H9 (cell line): ENCODE results near the gene FOXB2. TPM values are rescaled to one million over a fixed set of nuclear protein-coding genes. Genes with fewer than 3 reads are reported as not detected.
A peak's percentile ranks its signal among the peaks of the same experiment; 100 is the strongest.

ENCODE experiments used
- DNase-seq: peaks from one replicate; pipeline ENCODE4 v3.0.0-alpha.2; 2017
- H2AFZ ChIP-seq: one replicate; pipeline ENCODE4 v1.6.1; 2013; ENCODE audit warnings: mild to moderate bottlenecking, low read length, control low read depth, moderate library complexity
- H2AK5ac ChIP-seq: 2 replicates; pipeline ENCODE4 v1.6.1; 2013; ENCODE audit warnings: low read length, control low read depth, mixed read lengths; ENCODE audit not compliant: insufficient read length
- H2BK120ac ChIP-seq: one replicate; pipeline ENCODE4 v1.6.1; 2013; ENCODE audit warnings: low read depth, mild to moderate bottlenecking, low read length, control low read depth, inconsistent platforms; ENCODE audit not compliant: poor library complexity, severe bottlenecking
- H2BK12ac ChIP-seq: 2 replicates; pipeline ENCODE4 v1.6.1; 2013; ENCODE audit warnings: low read length, control low read depth, mixed read lengths, low read depth; ENCODE audit not compliant: insufficient read length
- H2BK15ac ChIP-seq: 2 replicates; pipeline ENCODE4 v1.6.1; 2013; ENCODE audit warnings: low read depth, low read length, control low read depth
- H2BK20ac ChIP-seq: one replicate; pipeline ENCODE4 v1.6.1; 2013; ENCODE audit warnings: low read depth, mild to moderate bottlenecking, low read length, control low read depth, inconsistent platforms; ENCODE audit not compliant: poor library complexity, severe bottlenecking
- H2BK5ac ChIP-seq: 2 replicates; pipeline ENCODE4 v1.6.1; 2013; ENCODE audit warnings: low read length, control low read depth, mixed read lengths; ENCODE audit not compliant: insufficient read length
- H3K14ac ChIP-seq: 2 replicates; pipeline ENCODE4 v1.6.1; 2013; ENCODE audit warnings: low read length, control low read depth; ENCODE audit not compliant: insufficient read depth
- H3K18ac ChIP-seq: 2 replicates; pipeline ENCODE4 v1.6.1; 2013; ENCODE audit warnings: low read depth, mild to moderate bottlenecking, mixed read lengths, low read length, control low read depth; ENCODE audit not compliant: insufficient read length
- H3K23ac ChIP-seq: 2 replicates; pipeline ENCODE4 v1.6.1; 2013; ENCODE audit warnings: low read length, control low read depth, mixed read lengths, low read depth; ENCODE audit not compliant: insufficient read length
- H3K23me2 ChIP-seq: 2 replicates; pipeline ENCODE4 v1.6.1; 2013; ENCODE audit warnings: low read depth, mild to moderate bottlenecking, mixed read lengths, low read length, control low read depth; ENCODE audit not compliant: insufficient read length, poor library complexity, severe bottlenecking
- H3K27ac ChIP-seq: 2 replicates; pipeline ENCODE4 v1.5.1; 2013; ENCODE audit warnings: low read length, control low read depth, mixed read lengths, low read depth; ENCODE audit not compliant: insufficient read length
- H3K27me3 ChIP-seq: 2 replicates; pipeline ENCODE4 v1.6.1; 2013; ENCODE audit warnings: low read length, control low read depth, inconsistent platforms; ENCODE audit not compliant: insufficient read depth
- H3K4ac ChIP-seq: 2 replicates; pipeline ENCODE4 v1.6.1; 2013; ENCODE audit warnings: low read depth, mild to moderate bottlenecking, control low read depth, inconsistent platforms, low read length, moderate library complexity
- H3K4me1 ChIP-seq: 2 replicates; pipeline ENCODE4 v1.6.1; 2013; ENCODE audit warnings: low read length, control low read depth, inconsistent platforms; ENCODE audit not compliant: insufficient read depth
- H3K4me2 ChIP-seq: 2 replicates; pipeline ENCODE4 v1.6.1; 2013; ENCODE audit warnings: low read length, control low read depth, mixed read lengths; ENCODE audit not compliant: insufficient read length, insufficient read depth
- H3K56ac ChIP-seq: 2 replicates; pipeline ENCODE4 v1.6.1; 2013; ENCODE audit warnings: low read depth, mild to moderate bottlenecking, mixed read lengths, low read length, control low read depth; ENCODE audit not compliant: insufficient read length
- H3K79me1 ChIP-seq: 2 replicates; pipeline ENCODE4 v1.6.1; 2013; ENCODE audit warnings: low read depth, mild to moderate bottlenecking, moderate library complexity, low read length, control low read depth, inconsistent platforms; ENCODE audit not compliant: insufficient read depth, poor library complexity, severe bottlenecking
- H3K79me2 ChIP-seq: 2 replicates; pipeline ENCODE4 v1.6.1; 2013; ENCODE audit warnings: low read length, control low read depth, inconsistent platforms; ENCODE audit not compliant: insufficient read depth
- H3K9ac ChIP-seq: 2 replicates; pipeline ENCODE4 v1.6.1; 2013; ENCODE audit warnings: low read length, control low read depth, mixed read lengths; ENCODE audit not compliant: insufficient read length; ENCODE audit errors: extremely low read depth
- H3K9me3 ChIP-seq: one replicate; pipeline ENCODE4 v1.6.1; 2013; ENCODE audit warnings: low read depth, low read length, inconsistent platforms; ENCODE audit not compliant: control insufficient read depth
- H3T11ph ChIP-seq: one replicate; pipeline ENCODE4 v1.6.1; 2013; ENCODE audit warnings: mild to moderate bottlenecking, low read length, control low read depth, inconsistent platforms
- H4K20me1 ChIP-seq: one replicate; pipeline ENCODE4 v1.6.1; 2013; ENCODE audit not compliant: control insufficient read depth, insufficient read length, insufficient read depth
- H4K5ac ChIP-seq: 2 replicates; pipeline ENCODE4 v1.6.1; 2013; ENCODE audit warnings: low read depth, mild to moderate bottlenecking, mixed read lengths, low read length, control low read depth; ENCODE audit not compliant: insufficient read length
- H4K8ac ChIP-seq: replicated peaks from 2 replicates; pipeline ENCODE4 v1.6.1; 2013; ENCODE audit warnings: low read length, control low read depth, mixed read lengths, low read depth; ENCODE audit not compliant: insufficient read length
- H4K91ac ChIP-seq: 2 replicates; pipeline ENCODE4 v1.6.1; 2013; ENCODE audit warnings: low read depth, mild to moderate bottlenecking, moderate library complexity, mixed read lengths, low read length, control low read depth; ENCODE audit not compliant: insufficient read length
- H3K27ac Mint-ChIP-seq, 3 experiments: 2 replicates in 2 of 3; 3 replicates in 1 of 3; pipeline ENCODE4 v1.8.0; 2020 to 2021; ENCODE audit warnings: mixed read lengths in 3 of 3, mild to moderate bottlenecking in 1 of 3, moderate library complexity in 1 of 3
- H3K27me3 Mint-ChIP-seq: 2 replicates; pipeline ENCODE4 v1.8.0; 2021; ENCODE audit warnings: low read depth, mild to moderate bottlenecking, moderate library complexity, mixed read lengths
- H3K36me3 Mint-ChIP-seq, 3 experiments: 2 replicates in 2 of 3; 3 replicates in 1 of 3; pipeline ENCODE4 v1.8.0; 2020 to 2021; ENCODE audit warnings: low read depth in 3 of 3, mixed read lengths in 3 of 3; ENCODE audit not compliant: insufficient read depth in 1 of 3
- H3K4me1 Mint-ChIP-seq, 2 experiments: 2 replicates each; pipeline ENCODE4 v1.8.0; 2020; ENCODE audit warnings: mixed read lengths in 2 of 2
- H3K4me3 Mint-ChIP-seq, 2 experiments: 2 replicates in 1 of 2; 3 replicates in 1 of 2; pipeline ENCODE4 v1.8.0; 2020 to 2021; ENCODE audit warnings: mild to moderate bottlenecking in 2 of 2, mixed read lengths in 2 of 2, moderate library complexity in 1 of 2
- H3K9me3 Mint-ChIP-seq, 2 experiments: 2 replicates in 1 of 2; 3 replicates in 1 of 2; pipeline ENCODE4 v1.8.0; 2020; ENCODE audit warnings: mild to moderate bottlenecking in 2 of 2, mixed read lengths in 2 of 2, moderate library complexity in 1 of 2
- CTCF ChIP-seq: fragments of 200-600 bp; sonication (generic); conservative IDR thresholded peaks from 3 replicates; pipeline ENCODE4 v1.8.0; 2021; ENCODE audit warnings: antibody characterized with exemption, mild to moderate bottlenecking
- WGBS: extraction: QIAGEN DNeasy Blood & Tissue Kit; methylation state at CpG from one replicate; pipeline ENCODE4 v1.1.7; 2013; ENCODE audit warnings: missing lambda C conversion rate, low lambda C conversion rate, mixed read lengths; ENCODE audit not compliant: insufficient read length; ENCODE audit errors: extremely low coverage; 5-methylcytosine and 5-hydroxymethylcytosine counted together
- total RNA-seq: library from RNA; stranded (reverse); gene quantifications from 2 replicates; pipeline ENCODE4 v1.2.1, GENCODE V29; 2021

The FOXB2 gene
- total RNA-seq, 1 experiment from 2014 or later = 7.8 TPM

GRCh38 chr9:77019926-77020412, 514 bp downstream of the FOXB2 start:
- Histone ChIP-seq H2BK15ac (no peak overlapping the region), H3K23ac (no peak overlapping the region), H2BK120ac (no peak overlapping the region), H4K5ac (no peak overlapping the region), H3K18ac (no peak overlapping the region), H3K79me2 (no peaks in the 10 kb centered on the region), H3K14ac (no peak overlapping the region), H2BK12ac (no peak overlapping the region), H3K27me3 (peaks cover 75% of the 10 kb centered on the region), H3K9ac (no peak overlapping the region), H3T11ph (no peak overlapping the region), H3K9me3 (no peaks in the 10 kb centered on the region), H4K20me1 (no peaks in the 10 kb centered on the region), H3K23me2 (peaks cover 30% of the 10 kb centered on the region), H4K91ac (no peak overlapping the region), H3K79me1 (no peaks in the 10 kb centered on the region), H2BK20ac (no peak overlapping the region), H4K8ac (no peak overlapping the region), H2BK5ac (no peak overlapping the region), H3K4me2 (peak overlapping the region; percentile 75), H3K4ac (no peak overlapping the region), H3K4me1 (peaks cover 13% of the 10 kb centered on the region), H2AK5ac (no peak overlapping the region), H3K56ac (no peak overlapping the region), H3K27ac (no peak overlapping the region), H2AFZ (no peak overlapping the region)
- Mint-ChIP-seq H3K9me3 (peaks cover 0 to 7% of the 10 kb centered on the region in 2 experiments; a peak in 4 of 5 replicates), H3K27ac (no peak overlapping the region; a peak in 1 of 7 replicates), H3K27me3 (peaks cover 99% of the 10 kb centered on the region), H3K4me3 (peak overlapping the region; percentile 76 to 85), H3K4me1 (peaks cover 63 to 67% of the 10 kb centered on the region in 2 experiments), H3K36me3 (no peaks in the 10 kb centered on the region; a peak in 1 of 7 replicates)
- no peak for DNase-seq
- no peak for TF ChIP-seq CTCF
- no CpG with 5 or more reads among the region's 58 CpGs for WGBS
